ENCODE data around the gene ANGPTL7. TPM values are rescaled to one million over a fixed set of nuclear protein-coding genes. Genes with fewer than 3 reads are reported as not detected.

Gene ANGPTL7
- total and polyA plus RNA-seq, 4 experiments from 2014 or later, result not detected

DNA sequence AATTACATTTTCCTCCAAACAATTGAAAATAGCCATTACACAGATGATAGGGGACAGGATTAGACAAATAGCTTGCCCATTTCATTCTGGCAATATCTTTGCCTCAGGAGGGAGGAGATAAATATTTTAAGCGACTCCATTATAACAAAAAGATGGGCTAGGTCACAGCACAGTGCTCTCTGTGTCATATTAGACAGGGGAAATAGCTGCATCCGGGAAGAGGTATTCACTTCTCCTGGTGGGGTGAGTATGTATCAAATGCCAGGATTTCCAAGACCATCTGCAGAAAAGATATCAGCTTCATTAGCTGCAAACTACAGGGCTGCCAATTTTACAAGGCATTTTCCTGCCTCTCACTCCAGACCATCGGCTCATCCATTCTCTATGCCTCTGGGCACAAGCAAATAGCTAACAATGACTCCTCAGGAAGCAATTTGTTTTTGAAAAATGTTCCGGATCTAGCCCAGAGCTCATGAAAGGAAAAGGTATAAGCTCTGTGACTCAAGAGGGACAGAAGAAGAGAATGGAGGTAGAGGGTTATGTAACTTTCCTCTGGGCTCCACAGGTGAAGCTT is 41.9 kb upstream of the ANGPTL7 start:
- DNase-seq, result no peak
- CTCF ChIA-PET (ENCODE audit: partially characterized antibody), result interaction anchor here (3.3 kb wide), 1 partner anchor 110 kb away, joined by 13 read pairs; no protein-coding TSS in a partner anchor
- no peaks in the 10 kb centered on the region for H3K27me3 Mint-ChIP-seq
- no peaks in the 10 kb centered on the region for H3K9me3 Mint-ChIP-seq
- H3K36me3 ChIP-seq (ENCODE audit: insufficient read depth, low read length), result peaks cover 65% of the 10 kb centered on the region
- intact Hi-C loops (cut with micrococcal nuclease), result no loop called here
- H3K4me3 Mint-ChIP-seq, result no peak overlapping the region
- H3K4me1 ChIP-seq (ENCODE audit: insufficient read depth, low read length), result no peaks in the 10 kb centered on the region
- H3K27ac ChIP-seq (ENCODE audit: low read depth, low read length), result no peak overlapping the region
- no peaks in the 10 kb centered on the region for H3K9me3 ChIP-seq (ENCODE audit: control insufficient read depth in 1 of 2, low read length in 2 of 2)
- no peak overlapping the region for H3K4me3 ChIP-seq (ENCODE audit: low read length in 2 of 2)
- H3K27me3 ChIP-seq (ENCODE audit: insufficient read depth, low read length), result no peaks in the 10 kb centered on the region
- peaks cover 0 to 8% (median 0%) of the 10 kb centered on the region in 4 donors for H3K4me1 Mint-ChIP-seq
- POLR2A ChIA-PET (ENCODE audit: partially characterized antibody), result no interaction called here
- H3K36me3 Mint-ChIP-seq, result peaks cover 66 to 91% of the 10 kb centered on the region in 2 donors
- H3K27ac Mint-ChIP-seq, result peak overlapping the region in 1 of 7 donors; percentile 30

DNA sequence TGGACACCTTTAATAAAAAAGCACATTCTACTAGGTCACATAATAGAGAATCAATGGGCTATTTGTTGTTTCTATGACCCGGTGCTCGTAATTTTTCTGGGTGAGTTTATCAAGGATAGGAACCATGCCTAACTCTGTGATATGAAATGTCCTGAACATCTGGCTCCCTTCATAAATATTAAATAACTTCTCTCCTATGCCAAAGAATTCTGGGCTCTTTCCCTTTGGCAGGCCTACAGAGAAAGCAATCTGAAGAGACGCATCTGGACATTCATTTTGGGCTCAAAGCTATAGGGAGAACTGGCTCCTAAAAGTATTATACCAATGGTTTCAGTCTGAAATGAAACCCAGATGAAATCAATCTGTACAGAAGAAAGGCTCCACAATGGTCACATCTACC is 38.8 kb upstream of the ANGPTL7 start:
- H3K27ac ChIP-seq (ENCODE audit: low read depth, low read length), result no peak overlapping the region
- H3K27me3 ChIP-seq (ENCODE audit: insufficient read depth, low read length), result no peaks in the 10 kb centered on the region
- Mint-ChIP-seq H3K4me3 (no peak overlapping the region), H3K36me3 (peaks cover 56 to 80% of the 10 kb centered on the region in 2 donors), H3K27me3 (no peaks in the 10 kb centered on the region), H3K4me1 (no peaks in the 10 kb centered on the region), H3K27ac (no peak overlapping the region), H3K9me3 (no peaks in the 10 kb centered on the region)
- DNase-seq, result no peak
- CTCF ChIA-PET (ENCODE audit: partially characterized antibody), result no interaction called here
- intact Hi-C loops (cut with micrococcal nuclease), result no loop called here
- H3K9me3 ChIP-seq (ENCODE audit: control insufficient read depth in 1 of 2, low read length in 2 of 2), result no peaks in the 10 kb centered on the region
- H3K36me3 ChIP-seq (ENCODE audit: insufficient read depth, low read length), result peaks cover 63% of the 10 kb centered on the region
- POLR2A ChIA-PET (ENCODE audit: partially characterized antibody), result no interaction called here
- no peak overlapping the region for H3K4me3 ChIP-seq (ENCODE audit: low read length in 2 of 2)
- H3K4me1 ChIP-seq (ENCODE audit: insufficient read depth, low read length), result no peaks in the 10 kb centered on the region

DNA sequence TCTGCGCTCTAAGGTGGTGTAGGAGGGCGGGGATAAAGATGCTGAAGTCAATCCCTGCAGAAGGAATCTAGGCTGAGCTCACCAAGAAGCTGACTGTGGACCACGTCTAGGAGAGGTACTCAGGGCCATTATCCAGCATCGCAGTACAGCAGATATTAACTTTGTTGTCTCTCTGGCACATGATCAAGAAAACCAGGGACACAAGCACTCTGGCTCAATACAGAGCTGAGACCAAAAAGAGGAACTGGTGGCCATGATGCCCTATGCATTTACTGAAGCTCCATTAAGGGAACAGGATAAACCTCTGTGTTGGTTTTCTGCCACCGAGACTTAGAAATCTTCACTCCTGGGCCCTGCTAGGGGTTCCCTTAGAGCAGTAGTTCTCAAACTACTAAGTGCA is 38.0 kb upstream of the ANGPTL7 start:
- Mint-ChIP-seq H3K27me3 (no peaks in the 10 kb centered on the region), H3K9me3 (no peaks in the 10 kb centered on the region), H3K4me3 (no peak overlapping the region), H3K27ac (peak overlapping the region in 1 of 7 donors; percentile 19), H3K36me3 (peaks cover 56 to 78% of the 10 kb centered on the region in 2 donors), H3K4me1 (no peaks in the 10 kb centered on the region)
- H3K27me3 ChIP-seq (ENCODE audit: insufficient read depth, low read length), result no peaks in the 10 kb centered on the region
- H3K4me3 ChIP-seq (ENCODE audit: low read length in 2 of 2), result no peak overlapping the region
- intact Hi-C loops (cut with micrococcal nuclease), result no loop called here
- H3K27ac ChIP-seq (ENCODE audit: low read depth, low read length), result no peak overlapping the region
- ChIA-PET POLR2A (ENCODE audit: partially characterized antibody) (no interaction called here), CTCF (ENCODE audit: partially characterized antibody) (no interaction called here)
- no peaks in the 10 kb centered on the region for H3K9me3 ChIP-seq (ENCODE audit: control insufficient read depth in 1 of 2, low read length in 2 of 2)
- peaks cover 63% of the 10 kb centered on the region for H3K36me3 ChIP-seq (ENCODE audit: insufficient read depth, low read length)
- no peak for DNase-seq
- H3K4me1 ChIP-seq (ENCODE audit: insufficient read depth, low read length), result no peaks in the 10 kb centered on the region

DNA sequence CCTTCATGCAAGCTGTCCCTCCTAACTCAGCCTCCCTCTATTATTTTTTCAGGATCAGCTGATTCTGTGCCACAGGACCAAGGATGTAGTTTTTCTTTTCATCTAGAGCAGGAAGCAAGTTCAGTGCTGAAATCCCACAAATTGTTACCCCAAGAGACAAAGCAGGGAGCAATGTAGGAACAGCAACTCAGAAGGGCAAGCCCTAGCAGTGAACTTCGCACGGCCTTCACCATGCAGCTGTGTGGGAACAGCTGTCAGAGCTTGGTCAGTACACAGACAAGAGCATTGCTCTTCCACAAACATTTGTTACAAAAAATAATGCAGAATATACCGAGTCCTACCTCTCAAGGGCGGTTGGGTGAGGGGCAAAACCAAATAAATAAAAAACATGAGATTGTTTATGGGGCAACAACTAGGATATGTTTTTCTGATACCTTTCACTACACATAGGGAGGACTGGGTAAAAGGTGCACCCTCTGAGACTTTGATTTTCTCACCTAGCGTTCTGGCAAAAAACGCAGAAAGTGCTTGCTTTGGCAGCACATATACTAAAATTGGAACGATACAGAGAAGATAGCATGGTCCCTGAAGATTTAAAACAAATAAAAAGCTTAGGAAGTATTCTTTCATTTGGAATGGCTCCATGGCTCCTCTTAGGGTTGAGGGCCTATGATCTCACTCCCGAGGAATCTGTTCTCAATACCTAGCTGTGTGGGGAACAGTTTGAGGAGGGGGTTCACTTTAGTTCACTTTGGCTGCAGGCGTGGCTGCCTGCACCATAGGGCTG is 37.1 kb upstream of the ANGPTL7 start:
- Histone ChIP-seq H3K4me3 (ENCODE audit: low read length in 2 of 2) (no peak overlapping the region), H3K36me3 (ENCODE audit: insufficient read depth, low read length) (peaks cover 64% of the 10 kb centered on the region), H3K27me3 (ENCODE audit: insufficient read depth, low read length) (no peaks in the 10 kb centered on the region), H3K27ac (ENCODE audit: low read depth, low read length) (no peak overlapping the region), H3K4me1 (ENCODE audit: insufficient read depth, low read length) (peaks cover 4% of the 10 kb centered on the region), H3K9me3 (ENCODE audit: control insufficient read depth in 1 of 2, low read length in 2 of 2) (no peaks in the 10 kb centered on the region)
- Mint-ChIP-seq H3K9me3 (no peaks in the 10 kb centered on the region), H3K36me3 (peaks cover 58 to 76% of the 10 kb centered on the region in 2 donors), H3K4me1 (peaks cover 5 to 7% (median 6%) of the 10 kb centered on the region in 4 donors), H3K27me3 (no peaks in the 10 kb centered on the region), H3K27ac (no peak overlapping the region), H3K4me3 (no peak overlapping the region)
- ChIA-PET POLR2A (ENCODE audit: partially characterized antibody) (no interaction called here), CTCF (ENCODE audit: partially characterized antibody) (interaction anchor here (3.8 kb wide), 1 partner anchor 114 kb away, joined by 16 read pairs; no protein-coding TSS in a partner anchor)
- intact Hi-C loops (cut with micrococcal nuclease), result no loop called here
- DNase-seq, result no peak

DNA sequence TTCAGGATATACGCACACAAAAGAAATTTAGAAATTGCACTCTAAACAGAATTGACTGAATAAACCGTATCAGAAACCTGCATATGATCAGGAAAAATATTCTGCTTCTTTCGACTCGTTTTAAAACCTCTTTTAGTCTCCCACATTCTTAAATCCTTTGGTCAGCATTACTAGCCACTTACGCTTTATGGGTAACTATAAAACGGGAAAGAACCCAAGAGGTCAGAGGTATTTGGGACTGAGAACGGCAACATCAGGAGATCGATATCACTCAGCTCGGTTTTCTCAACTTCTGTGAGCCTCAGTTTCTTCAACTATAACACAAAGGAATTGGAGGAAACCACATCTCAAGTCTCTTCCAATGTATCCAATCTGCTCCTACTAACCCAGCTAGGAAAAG is 36.4 kb upstream of the ANGPTL7 start:
- no peak overlapping the region for H3K27ac Mint-ChIP-seq
- peaks cover 56 to 76% of the 10 kb centered on the region in 2 donors for H3K36me3 Mint-ChIP-seq
- H3K36me3 ChIP-seq (ENCODE audit: insufficient read depth, low read length), result peaks cover 64% of the 10 kb centered on the region
- no peaks in the 10 kb centered on the region for H3K27me3 Mint-ChIP-seq
- H3K4me1 Mint-ChIP-seq, result peaks cover 5 to 12% (median 10%) of the 10 kb centered on the region in 4 donors
- no peak overlapping the region for H3K4me3 ChIP-seq (ENCODE audit: low read length in 2 of 2)
- H3K9me3 Mint-ChIP-seq, result no peaks in the 10 kb centered on the region
- intact Hi-C loops (cut with micrococcal nuclease), result no loop called here
- ChIA-PET POLR2A (ENCODE audit: partially characterized antibody) (no interaction called here), CTCF (ENCODE audit: partially characterized antibody) (interaction anchor here (0.9 to 3.8 kb wide), 2 partner anchors 61 to 115 kb away, joined by 3 to 16 read pairs; no protein-coding TSS in a partner anchor)
- no peak overlapping the region for H3K27ac ChIP-seq (ENCODE audit: low read depth, low read length)
- H3K4me3 Mint-ChIP-seq, result no peak overlapping the region
- H3K4me1 ChIP-seq (ENCODE audit: insufficient read depth, low read length), result peaks cover 9% of the 10 kb centered on the region
- H3K27me3 ChIP-seq (ENCODE audit: insufficient read depth, low read length), result no peaks in the 10 kb centered on the region
- no peaks in the 10 kb centered on the region for H3K9me3 ChIP-seq (ENCODE audit: control insufficient read depth in 1 of 2, low read length in 2 of 2)
- no peak for DNase-seq

DNA sequence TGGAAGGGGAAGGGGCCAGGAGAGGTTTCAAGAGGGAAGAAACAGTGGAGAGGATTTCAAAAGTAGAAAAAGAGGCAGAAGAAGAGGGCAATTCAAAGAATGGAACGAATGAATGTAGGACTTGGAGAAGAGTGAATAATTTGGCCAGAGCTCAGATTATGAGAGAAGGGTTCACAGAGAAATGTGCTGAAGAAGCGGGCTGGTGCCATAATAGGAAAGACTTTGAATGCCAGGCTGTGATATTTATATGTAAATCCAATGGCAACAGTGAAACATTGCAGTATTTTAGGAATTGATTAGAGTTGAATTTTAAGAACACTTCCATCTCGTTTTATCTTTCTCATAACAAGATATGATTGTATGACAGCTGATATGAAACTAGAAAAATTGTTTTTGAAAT is 36.0 kb upstream of the ANGPTL7 start:
- no peaks in the 10 kb centered on the region for H3K27me3 ChIP-seq (ENCODE audit: insufficient read depth, low read length)
- ChIA-PET POLR2A (ENCODE audit: partially characterized antibody) (no interaction called here), CTCF (ENCODE audit: partially characterized antibody) (interaction anchor here (0.9 to 3.8 kb wide), 2 partner anchors 60 to 116 kb away, joined by 3 to 16 read pairs; no protein-coding TSS in a partner anchor)
- no peak overlapping the region for H3K4me3 Mint-ChIP-seq
- no peaks in the 10 kb centered on the region for H3K9me3 Mint-ChIP-seq
- H3K4me1 Mint-ChIP-seq, result peaks cover 6 to 12% (median 10%) of the 10 kb centered on the region in 4 donors
- DNase-seq, result no peak
- peak overlapping the region in 1 of 7 donors; percentile 88 for H3K27ac Mint-ChIP-seq
- H3K4me3 ChIP-seq (ENCODE audit: low read length in 2 of 2), result no peak overlapping the region
- H3K4me1 ChIP-seq (ENCODE audit: insufficient read depth, low read length), result peaks cover 9% of the 10 kb centered on the region
- H3K27me3 Mint-ChIP-seq, result no peaks in the 10 kb centered on the region
- peaks cover 51 to 77% of the 10 kb centered on the region in 2 donors for H3K36me3 Mint-ChIP-seq
- no peaks in the 10 kb centered on the region for H3K9me3 ChIP-seq (ENCODE audit: control insufficient read depth in 1 of 2, low read length in 2 of 2)
- intact Hi-C loops (cut with micrococcal nuclease), result no loop called here
- H3K27ac ChIP-seq (ENCODE audit: low read depth, low read length), result no peak overlapping the region
- peaks cover 59% of the 10 kb centered on the region for H3K36me3 ChIP-seq (ENCODE audit: insufficient read depth, low read length)

DNA sequence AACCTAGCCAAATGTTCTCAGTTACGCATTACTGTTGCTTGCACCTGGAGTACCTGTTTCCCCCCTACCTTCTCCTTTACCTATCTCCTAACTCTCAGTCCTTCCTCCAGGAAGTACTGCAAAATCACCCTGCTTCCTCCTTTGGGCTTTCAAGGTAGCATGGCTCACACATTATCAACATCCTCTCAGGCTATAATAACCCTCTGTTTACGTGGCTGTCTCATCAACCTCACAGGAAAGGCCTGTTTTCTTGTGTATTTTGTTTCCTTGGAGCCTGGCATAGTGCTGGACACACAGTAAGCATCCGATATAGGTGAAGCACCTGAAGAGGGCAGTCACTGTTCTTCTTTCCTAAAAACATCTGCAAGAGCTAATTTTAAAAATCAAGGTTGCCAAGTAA is 32.7 kb upstream of the ANGPTL7 start:
- Histone ChIP-seq H3K27me3 (ENCODE audit: insufficient read depth, low read length) (no peaks in the 10 kb centered on the region), H3K27ac (ENCODE audit: low read depth, low read length) (no peak overlapping the region), H3K9me3 (ENCODE audit: control insufficient read depth in 1 of 2, low read length in 2 of 2) (no peaks in the 10 kb centered on the region), H3K36me3 (ENCODE audit: insufficient read depth, low read length) (peaks cover 42% of the 10 kb centered on the region), H3K4me1 (ENCODE audit: insufficient read depth, low read length) (peaks cover 9% of the 10 kb centered on the region), H3K4me3 (ENCODE audit: low read length in 2 of 2) (no peak overlapping the region)
- intact Hi-C loops (cut with micrococcal nuclease), result no loop called here
- Mint-ChIP-seq H3K27me3 (no peaks in the 10 kb centered on the region), H3K36me3 (peaks cover 34 to 62% of the 10 kb centered on the region in 2 donors), H3K4me3 (peak overlapping the region in 1 of 8 donors; percentile 2), H3K9me3 (no peaks in the 10 kb centered on the region), H3K4me1 (peaks cover 6 to 12% (median 10%) of the 10 kb centered on the region in 4 donors), H3K27ac (peak overlapping the region in 6 of 7 donors; percentile 1 to 88 (median 72))
- ChIA-PET POLR2A (ENCODE audit: partially characterized antibody) (no interaction called here), CTCF (ENCODE audit: partially characterized antibody) (interaction anchor here (1.1 kb wide), 1 partner anchor 119 kb away, joined by 3 read pairs; no protein-coding TSS in a partner anchor)
- DNase-seq, result no peak
